ENCODE measurements around the gene COL13A1.

GRCh38 chr10:69980672-69981071 lies 179.0 kb downstream of the COL13A1 start:
- TF ChIP-seq YY1 (IDR thresholded peaks at IDR 0.05; ENCODE audit: insufficient read depth, insufficient read length) (no peak), SUZ12 (IDR thresholded peaks at IDR 0.05; ENCODE audit: extremely low read depth, insufficient read depth, insufficient read length) (no peak), ZNF274 (IDR thresholded peaks at IDR 0.05; ENCODE audit: low read depth, low read length) (no peak)

Data from NT2/D1 (cell line).